Liver (tissue), 9 donors: Measurements from ENCODE around the gene SPSB2. TPM values are rescaled to one million over a fixed set of nuclear protein-coding genes. Genes with fewer than 3 reads are reported as not detected.

Experiments used
- DNase-seq: peaks from one replicate; pipeline ENCODE4 v3.0.0-alpha.2; 2017; ENCODE audit warnings: low spot score
- H3K27ac ChIP-seq, 2 donors: one replicate each; pipeline ENCODE4 v1.7.0; 2013; ENCODE audit warnings: inconsistent platforms in 2 of 2, low read length in 2 of 2, control low read depth in 1 of 2, low read depth in 1 of 2, mild to moderate bottlenecking in 1 of 2
- H3K27me3 ChIP-seq, 4 donors: one replicate each; pipeline versions ENCODE4 v1.6.1 to v1.7.0; 2013; ENCODE audit warnings: low read length in 3 of 4, inconsistent platforms in 1 of 4, mild to moderate bottlenecking in 1 of 4, moderate library complexity in 1 of 4; ENCODE audit not compliant: control insufficient read depth in 4 of 4, insufficient read depth in 4 of 4
- H3K36me3 ChIP-seq, 4 donors: one replicate each; pipeline versions ENCODE4 v1.6.1 to v1.7.0; 2013; ENCODE audit warnings: low read length in 3 of 4, mild to moderate bottlenecking in 3 of 4, low read depth in 1 of 4, moderate library complexity in 1 of 4; ENCODE audit not compliant: control insufficient read depth in 4 of 4, insufficient read depth in 3 of 4
- H3K4me1 ChIP-seq, 4 donors: one replicate each; pipeline versions ENCODE4 v1.6.1 to v1.7.0; 2013; ENCODE audit warnings: low read length in 3 of 4, mild to moderate bottlenecking in 3 of 4, moderate library complexity in 1 of 4; ENCODE audit not compliant: control insufficient read depth in 4 of 4, insufficient read depth in 4 of 4
- H3K4me3 ChIP-seq, 3 donors: one replicate each; pipeline versions ENCODE4 v1.6.1 to v1.7.0; 2013; ENCODE audit warnings: low read length in 3 of 3, control low read depth in 1 of 3, low read depth in 1 of 3, mild to moderate bottlenecking in 1 of 3
- H3K9ac ChIP-seq, 2 donors: one replicate each; pipeline ENCODE4 v1.7.0; 2013; ENCODE audit warnings: low read length in 2 of 2, mild to moderate bottlenecking in 2 of 2, moderate library complexity in 2 of 2, control low read depth in 1 of 2, low read depth in 1 of 2
- H3K9me3 ChIP-seq, 4 donors: one replicate each; pipeline versions ENCODE4 v1.6.1 to v1.7.0; 2013; ENCODE audit warnings: low read length in 3 of 4; ENCODE audit not compliant: control insufficient read depth in 4 of 4
- CTCF ChIP-seq: fragments of 150-350 bp; IDR thresholded peaks from 2 replicates; pipeline ENCODE4 v1.5.1; 2017; ENCODE audit warnings: improper control_type of control experiment, low read depth, low read length; ENCODE audit not compliant: missing input control
- EGR1 ChIP-seq, 2 donors: IDR thresholded peaks; 2 replicates each; pipeline ENCODE4 v1.6.1; 2016 to 2018; ENCODE audit warnings: antibody characterized with exemption in 2 of 2, low read depth in 2 of 2
- FOXA1 ChIP-seq: IDR thresholded peaks from 2 replicates; pipeline ENCODE4 v1.6.1; 2016; ENCODE audit warnings: antibody characterized with exemption
- FOXA2 ChIP-seq: IDR thresholded peaks from 2 replicates; pipeline ENCODE4 v1.6.1; 2016; ENCODE audit warnings: antibody characterized with exemption
- GABPA ChIP-seq, 2 donors: IDR thresholded peaks in 1 of 2; conservative IDR thresholded peaks in 1 of 2; 2 replicates each; pipeline ENCODE4 v1.6.1; 2016; ENCODE audit warnings: antibody characterized with exemption in 2 of 2, mild to moderate bottlenecking in 1 of 2, moderate library complexity in 1 of 2
- HNF4A ChIP-seq, 2 donors: conservative IDR thresholded peaks; 2 replicates each; pipeline ENCODE4 v1.6.1; 2016; ENCODE audit warnings: antibody characterized with exemption in 2 of 2, mild to moderate bottlenecking in 2 of 2
- HNF4G ChIP-seq: IDR thresholded peaks from 2 replicates; pipeline ENCODE4 v1.6.1; 2016; ENCODE audit warnings: antibody characterized with exemption
- JUND ChIP-seq, 2 donors: IDR thresholded peaks; 2 replicates each; pipeline ENCODE4 v1.6.1; 2016; ENCODE audit warnings: antibody characterized with exemption in 2 of 2
- NR2F2 ChIP-seq: IDR thresholded peaks from 2 replicates; pipeline ENCODE4 v1.6.1; 2016; ENCODE audit warnings: antibody characterized with exemption
- RAD21 ChIP-seq, 2 donors: IDR thresholded peaks; 2 replicates each; pipeline ENCODE4 v1.6.1; 2016; ENCODE audit warnings: antibody characterized with exemption in 2 of 2, mild to moderate bottlenecking in 2 of 2
- RXRA ChIP-seq, 2 donors: IDR thresholded peaks; 2 replicates each; pipeline ENCODE4 v1.6.1; 2017 to 2018; ENCODE audit warnings: antibody characterized with exemption in 2 of 2, mild to moderate bottlenecking in 1 of 2
- SP1 ChIP-seq: IDR thresholded peaks from 2 replicates; pipeline ENCODE4 v1.6.1; 2018; ENCODE audit warnings: antibody characterized with exemption, mild to moderate bottlenecking
- TAF1 ChIP-seq: conservative IDR thresholded peaks from 2 replicates; pipeline ENCODE4 v1.6.1; 2016; ENCODE audit warnings: antibody characterized with exemption, mild to moderate bottlenecking
- YY1 ChIP-seq: IDR thresholded peaks from 2 replicates; pipeline ENCODE4 v1.6.1; 2016; ENCODE audit warnings: antibody characterized with exemption, mild to moderate bottlenecking
- whole genome bisulfite sequencing: extraction: QIAGEN DNeasy Blood & Tissue Kit; methylation state at CpG from one replicate; pipeline ENCODE4 v1.1.7; 2013; 5-methylcytosine and 5-hydroxymethylcytosine counted together
- polyA plus RNA-seq, 2 donors: library from polyadenylated mRNA; stranded (reverse) in 1 of 2; unstranded in 1 of 2; fragments of 200-250 nt in 1 of 2; fragments of >200 nt in 1 of 2; fragmentation: Nextera tagmentation in 1 of 2; extraction: Ambion mirVana in 1 of 2; gene quantifications; one replicate each; pipeline versions ENCODE4 v1.2.1 to v1.2.3, GENCODE V29; 2013 to 2015
- total RNA-seq, 2 donors: library from RNA; depleted of rRNA; stranded (reverse); fragments of >200 nt; gene quantifications; one replicate each; pipeline ENCODE4 v1.2.3, GENCODE V29; 2014
- TF ChIP-seq, protein P1 (sequence below): IDR thresholded peaks from 2 replicates; pipeline ENCODE4 v1.6.1; 2016; ENCODE audit warnings: antibody characterized with exemption
- TF ChIP-seq, protein P2 (sequence below): IDR thresholded peaks from 2 replicates; pipeline ENCODE4 v1.6.1; 2016; ENCODE audit warnings: antibody characterized with exemption, mild to moderate bottlenecking
- TF ChIP-seq, protein P3 (sequence below): IDR thresholded peaks from 2 replicates; pipeline ENCODE4 v1.6.1; 2016; ENCODE audit warnings: antibody characterized with exemption
- donor health status: healthy.
- donor health status: healthy.
- donor health status: healthy.
- donor health status: healthy.
- donor health status: healthy.

SPSB2 gene
- total and polyA plus RNA-seq, 4 donors: 3.2 to 4.6 (median 4.1) TPM

GRCh38 chr12:6830286-6830890, 42.7 kb downstream of the SPSB2 start:
- no peaks in the 10 kb centered on the region for H3K9me3 ChIP-seq
- H3K36me3 ChIP-seq: no peaks in the 10 kb centered on the region
- 82% methylated on average over 11 of the region's 11 CpGs for WGBS
- no peak overlapping the region for H3K4me3 ChIP-seq
- peaks cover 5 to 15% (median 12%) of the 10 kb centered on the region in 4 donors for H3K4me1 ChIP-seq
- no peak overlapping the region for H3K27ac ChIP-seq
- no peak for DNase-seq
- peaks cover 0 to 2% (median 0%) of the 10 kb centered on the region in 4 donors for H3K27me3 ChIP-seq
- H3K9ac ChIP-seq: no peak overlapping the region
- TF ChIP-seq, protein P1, sequence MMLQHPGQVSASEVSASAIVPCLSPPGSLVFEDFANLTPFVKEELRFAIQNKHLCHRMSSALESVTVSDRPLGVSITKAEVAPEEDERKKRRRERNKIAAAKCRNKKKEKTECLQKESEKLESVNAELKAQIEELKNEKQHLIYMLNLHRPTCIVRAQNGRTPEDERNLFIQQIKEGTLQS: no peak
- TF ChIP-seq HNF4A (conservative IDR thresholded peaks at IDR 0.05) (no peak), SP1 (no peak), YY1 (no peak), EGR1 (IDR thresholded peaks at IDR 0.05; ENCODE audit: low read depth in 2 of 2) (no peak), TAF1 (no peak), CTCF (no peak)
- TF ChIP-seq, protein P2, sequence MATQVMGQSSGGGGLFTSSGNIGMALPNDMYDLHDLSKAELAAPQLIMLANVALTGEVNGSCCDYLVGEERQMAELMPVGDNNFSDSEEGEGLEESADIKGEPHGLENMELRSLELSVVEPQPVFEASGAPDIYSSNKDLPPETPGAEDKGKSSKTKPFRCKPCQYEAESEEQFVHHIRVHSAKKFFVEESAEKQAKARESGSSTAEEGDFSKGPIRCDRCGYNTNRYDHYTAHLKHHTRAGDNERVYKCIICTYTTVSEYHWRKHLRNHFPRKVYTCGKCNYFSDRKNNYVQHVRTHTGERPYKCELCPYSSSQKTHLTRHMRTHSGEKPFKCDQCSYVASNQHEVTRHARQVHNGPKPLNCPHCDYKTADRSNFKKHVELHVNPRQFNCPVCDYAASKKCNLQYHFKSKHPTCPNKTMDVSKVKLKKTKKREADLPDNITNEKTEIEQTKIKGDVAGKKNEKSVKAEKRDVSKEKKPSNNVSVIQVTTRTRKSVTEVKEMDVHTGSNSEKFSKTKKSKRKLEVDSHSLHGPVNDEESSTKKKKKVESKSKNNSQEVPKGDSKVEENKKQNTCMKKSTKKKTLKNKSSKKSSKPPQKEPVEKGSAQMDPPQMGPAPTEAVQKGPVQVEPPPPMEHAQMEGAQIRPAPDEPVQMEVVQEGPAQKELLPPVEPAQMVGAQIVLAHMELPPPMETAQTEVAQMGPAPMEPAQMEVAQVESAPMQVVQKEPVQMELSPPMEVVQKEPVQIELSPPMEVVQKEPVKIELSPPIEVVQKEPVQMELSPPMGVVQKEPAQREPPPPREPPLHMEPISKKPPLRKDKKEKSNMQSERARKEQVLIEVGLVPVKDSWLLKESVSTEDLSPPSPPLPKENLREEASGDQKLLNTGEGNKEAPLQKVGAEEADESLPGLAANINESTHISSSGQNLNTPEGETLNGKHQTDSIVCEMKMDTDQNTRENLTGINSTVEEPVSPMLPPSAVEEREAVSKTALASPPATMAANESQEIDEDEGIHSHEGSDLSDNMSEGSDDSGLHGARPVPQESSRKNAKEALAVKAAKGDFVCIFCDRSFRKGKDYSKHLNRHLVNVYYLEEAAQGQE: no peak

GRCh38 chr12:6829536-6830220, 43.4 kb downstream of the SPSB2 start:
- DNase-seq: no peak
- Histone ChIP-seq H3K4me1 (peaks cover 5 to 18% (median 12%) of the 10 kb centered on the region in 4 donors), H3K27ac (no peak overlapping the region), H3K27me3 (peaks cover 0 to 2% (median 0%) of the 10 kb centered on the region in 4 donors), H3K36me3 (no peaks in the 10 kb centered on the region), H3K9me3 (no peaks in the 10 kb centered on the region), H3K4me3 (peak overlapping the region in 1 of 3 donors; percentile 62), H3K9ac (no peak overlapping the region)
- WGBS: 71% methylated on average over 19 of the region's 19 CpGs
- TF ChIP-seq SP1: no peak
- no peak for TF ChIP-seq GABPA (IDR thresholded peaks at IDR 0.05 in 1 of 2, conservative IDR thresholded peaks at IDR 0.05 in 1 of 2)
- TF ChIP-seq RXRA (IDR thresholded peaks at IDR 0.05): no peak
- TF ChIP-seq EGR1 (IDR thresholded peaks at IDR 0.05; ENCODE audit: low read depth in 2 of 2): no peak
- TF ChIP-seq, protein P3, sequence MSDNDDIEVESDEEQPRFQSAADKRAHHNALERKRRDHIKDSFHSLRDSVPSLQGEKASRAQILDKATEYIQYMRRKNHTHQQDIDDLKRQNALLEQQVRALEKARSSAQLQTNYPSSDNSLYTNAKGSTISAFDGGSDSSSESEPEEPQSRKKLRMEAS: no peak
- TF ChIP-seq, protein P2: no peak
- TF ChIP-seq RAD21 (IDR thresholded peaks at IDR 0.05): no peak
- TF ChIP-seq TAF1: no peak
- TF ChIP-seq HNF4G: no peak
- TF ChIP-seq JUND (IDR thresholded peaks at IDR 0.05): no peak
- TF ChIP-seq HNF4A (conservative IDR thresholded peaks at IDR 0.05): no peak
- TF ChIP-seq, protein P1: no peak
- TF ChIP-seq CTCF: no peak
- TF ChIP-seq FOXA1: no peak
- TF ChIP-seq FOXA2: no peak
- no peak for TF ChIP-seq NR2F2
